HL-60 (cell line): ENCODE data around the gene CHI3L2.

Source experiments
- CTCF ChIP-seq: IDR thresholded peaks from one replicate; pipeline ENCODE4 v1.5.1; 2011; ENCODE audit warnings: low read length, control low read depth, inconsistent platforms; ENCODE audit not compliant: insufficient read depth
- GABPA ChIP-seq: IDR thresholded peaks from 2 replicates; pipeline ENCODE4 v1.6.1; 2012; ENCODE audit warnings: low read depth
- POLR2AphosphoS5 ChIP-seq: IDR thresholded peaks from 2 replicates; pipeline ENCODE4 v1.6.1; 2012; ENCODE audit warnings: low read depth
- REST ChIP-seq: IDR thresholded peaks from 2 replicates; pipeline ENCODE4 v1.6.1; 2012; ENCODE audit warnings: low read depth; ENCODE audit not compliant: insufficient replicate concordance

GRCh38 chr1:111191496-111191895, 36.0 kb upstream of the CHI3L2 start:
- no peak for TF ChIP-seq CTCF
- no peak for TF ChIP-seq POLR2AphosphoS5
- TF ChIP-seq REST = no peak
- TF ChIP-seq GABPA = no peak
